Caki2 (cell line): Measurements from ENCODE around the gene MPDU1. TPM values are rescaled to one million over a fixed set of nuclear protein-coding genes. Genes with fewer than 3 reads are reported as not detected.
"Not testable (repeated sequence)": the region's sequence is repeated elsewhere in the genome, so short reads cannot be mapped to it uniquely, and the experiment has no call there.

Source experiments
- DNase-seq: peaks from one replicate; pipeline ENCODE4 v3.0.0-alpha.2; 2015; ENCODE audit warnings: low read depth
- in situ Hi-C: cut with HindIII; loops from 2 replicates; pipeline ENCODE4 v1.10.0; 2016; ENCODE audit warnings: low sequenced_read_pairs, low pct_unique_long_range_greater_than_20kb, mixed read lengths
- total RNA-seq: library from RNA; depleted of rRNA; stranded (reverse); fragments of >200 nt; shearing (Covaris generic); gene quantifications from 2 replicates; pipeline ENCODE4 v1.2.3, GENCODE V29; 2014; ENCODE audit warnings: low replicate concordance

The MPDU1 gene
- total RNA-seq, 1 experiment from 2014 or later: 96.4 TPM

DNA sequence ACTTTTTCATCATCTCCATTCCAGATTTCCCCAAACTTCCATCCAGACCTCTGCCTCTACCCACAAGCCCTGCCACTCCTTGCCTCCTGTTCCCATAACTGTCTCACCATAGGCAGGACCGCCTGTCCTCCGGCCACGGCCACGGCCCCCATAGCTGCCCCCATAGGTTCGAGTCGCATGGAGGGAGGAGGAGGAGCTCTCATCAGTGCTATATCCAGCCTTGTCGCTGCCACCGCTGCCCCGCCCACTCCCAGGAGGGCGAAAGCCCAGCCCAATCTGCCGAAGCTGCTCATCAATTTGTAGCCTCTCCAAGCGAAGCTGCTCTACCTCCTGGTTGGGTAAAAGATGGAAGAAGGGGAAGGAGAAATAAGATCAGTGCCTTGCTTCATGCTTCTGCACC is 9.6 kb downstream of the MPDU1 start:
- no peak for DNase-seq
- in situ Hi-C loops: no loop called here

DNA sequence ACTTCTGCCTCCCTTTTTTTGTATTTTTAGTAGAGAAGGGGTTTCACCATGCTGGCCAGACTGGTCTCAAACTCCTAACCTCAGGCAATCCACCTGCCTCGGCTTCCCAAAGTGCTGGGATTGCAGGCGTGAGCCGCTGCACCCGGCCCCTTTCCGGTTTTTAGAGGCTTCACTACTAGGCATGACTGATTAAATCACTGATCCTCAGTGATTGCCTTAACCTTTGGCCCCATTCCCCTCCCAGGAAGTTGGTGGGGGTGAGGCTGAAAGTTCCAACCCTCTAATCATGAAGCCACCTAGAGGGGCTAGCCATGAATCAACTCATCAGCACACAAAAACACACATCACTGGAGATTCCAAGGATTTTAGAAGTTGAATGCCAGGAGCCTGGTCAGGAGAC is 13.9 kb downstream of the MPDU1 start:
- in situ Hi-C loops: not testable (repeated sequence)

DNA sequence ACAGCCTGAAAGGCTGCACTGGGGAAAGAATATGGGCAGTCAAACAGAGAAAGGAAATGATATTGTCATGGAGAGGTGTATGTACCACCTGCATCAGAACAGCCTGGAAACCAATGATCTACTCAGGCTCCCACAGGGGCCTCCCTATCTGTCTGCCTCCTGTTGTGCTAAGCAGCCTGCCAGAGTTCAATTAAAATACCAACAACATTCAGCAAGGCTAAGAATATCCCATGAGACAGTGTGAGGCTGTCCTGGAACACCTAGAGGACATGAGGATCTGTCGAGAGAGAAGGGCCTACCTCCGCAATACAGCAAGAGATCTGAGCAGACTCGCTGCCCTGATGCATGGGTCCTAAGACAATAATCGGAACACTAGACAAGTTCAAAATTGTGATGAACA is 22.6 kb downstream of the MPDU1 start:
- DNase-seq: no peak
- in situ Hi-C loops: no loop called here

More for the DNA sequence above, 13.9 kb downstream of the MPDU1 start:
- DNase-seq: not testable (repeated sequence)

DNA sequence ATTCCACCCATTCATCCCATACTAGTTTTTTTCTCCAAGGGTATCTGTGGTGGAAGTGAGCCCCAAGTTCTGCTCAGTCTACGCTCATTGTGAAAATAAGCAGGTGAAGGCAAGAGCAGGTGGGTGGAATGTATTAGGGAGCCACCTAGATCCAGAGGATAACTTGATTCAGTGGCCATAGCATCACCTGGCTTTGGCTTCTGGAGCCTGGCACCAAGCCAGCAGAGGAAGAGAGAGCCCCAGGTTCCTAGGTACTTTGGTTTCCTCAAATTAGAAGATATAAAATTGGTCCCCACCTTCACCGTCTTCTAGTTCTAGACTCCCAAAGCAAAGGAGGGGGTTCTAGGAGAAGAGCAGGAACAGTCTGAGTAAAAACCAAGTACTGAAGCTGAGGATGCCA is 27.0 kb downstream of the MPDU1 start:
- in situ Hi-C loops: no loop called here
- DNase-seq: no peak

DNA sequence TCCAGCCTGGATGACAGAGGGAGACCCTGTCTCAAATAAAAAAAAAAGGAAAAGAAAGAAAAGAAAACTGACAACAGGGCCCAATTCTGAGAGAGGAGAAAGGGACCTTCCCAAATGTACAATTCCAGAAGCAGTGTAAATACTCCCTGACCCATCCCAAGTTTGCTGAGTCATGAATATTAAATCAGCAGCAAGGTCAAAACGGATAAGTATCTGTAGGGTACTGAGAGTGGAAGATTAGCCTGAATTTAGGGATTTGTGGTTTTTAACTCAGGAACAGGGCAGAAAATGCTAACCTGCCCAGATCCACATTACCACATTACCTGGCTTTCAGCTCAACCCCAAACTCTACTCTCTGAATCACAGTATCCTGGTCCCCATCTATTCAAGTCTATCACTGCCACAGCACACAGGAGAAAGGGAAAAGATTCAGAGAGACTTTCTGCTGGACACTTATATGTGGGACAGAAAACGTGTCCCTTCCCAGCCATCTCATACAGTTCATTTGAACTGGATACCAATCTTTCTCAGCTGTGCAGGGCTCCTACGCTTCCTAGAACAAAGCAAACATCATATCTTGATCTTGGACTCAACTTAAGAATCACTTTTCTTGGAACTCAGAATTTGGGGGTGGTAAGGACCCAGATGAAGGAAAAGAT is 28.1 kb downstream of the MPDU1 start:
- no peak for DNase-seq
- in situ Hi-C loops: no loop called here

DNA sequence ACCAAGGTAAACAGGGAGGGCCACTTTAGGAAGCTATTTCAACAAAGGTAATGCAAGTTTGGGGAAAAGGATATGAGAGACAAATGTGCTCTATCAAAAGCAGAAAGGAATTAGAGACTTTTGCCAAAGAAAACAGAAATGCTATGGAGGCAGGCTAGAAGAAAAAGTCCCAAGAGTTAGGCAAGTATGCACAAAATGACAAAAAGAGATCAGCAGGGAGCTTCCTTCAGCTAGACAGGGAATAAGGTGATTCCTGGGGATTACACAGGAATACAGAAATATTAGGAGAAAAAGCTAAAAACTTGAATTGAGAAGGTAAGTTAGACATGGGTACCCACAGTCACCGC is 28.6 kb downstream of the MPDU1 start:
- DNase-seq: no peak
- in situ Hi-C loops: no loop called here

DNA sequence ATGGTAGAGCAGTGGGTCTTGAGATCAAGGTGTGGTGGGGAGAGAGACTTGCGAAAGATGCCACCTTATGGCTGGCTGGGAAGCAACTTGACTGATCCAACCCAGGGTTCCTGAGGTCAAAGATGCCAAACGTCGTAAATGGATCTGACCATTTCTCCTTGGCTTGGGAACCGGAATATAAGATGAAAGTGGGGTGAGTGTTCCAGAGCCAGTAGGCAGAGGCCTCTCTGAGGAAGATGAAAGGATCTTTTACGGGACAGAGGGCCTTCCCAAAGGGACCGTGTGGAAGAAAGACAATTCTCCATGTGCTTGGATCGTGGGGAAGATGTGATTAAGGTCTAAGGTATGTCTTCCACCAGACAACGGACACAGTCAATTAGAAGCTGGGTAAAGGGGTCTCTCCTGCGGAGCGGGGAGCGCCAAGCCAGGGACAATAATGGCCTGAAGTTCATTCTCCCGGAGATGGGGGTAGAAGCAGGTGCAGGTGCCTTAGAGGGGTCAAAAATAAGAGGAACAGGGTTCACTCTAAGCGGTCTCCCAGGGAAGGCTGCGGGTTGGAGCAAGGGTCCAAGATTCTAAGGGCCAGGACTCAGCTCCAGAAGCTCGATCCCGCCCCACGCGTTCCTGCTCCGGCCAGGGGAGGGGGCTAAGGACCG is 30.2 kb downstream of the MPDU1 start:
- DNase-seq: no peak
- in situ Hi-C loops: no loop called here

DNA sequence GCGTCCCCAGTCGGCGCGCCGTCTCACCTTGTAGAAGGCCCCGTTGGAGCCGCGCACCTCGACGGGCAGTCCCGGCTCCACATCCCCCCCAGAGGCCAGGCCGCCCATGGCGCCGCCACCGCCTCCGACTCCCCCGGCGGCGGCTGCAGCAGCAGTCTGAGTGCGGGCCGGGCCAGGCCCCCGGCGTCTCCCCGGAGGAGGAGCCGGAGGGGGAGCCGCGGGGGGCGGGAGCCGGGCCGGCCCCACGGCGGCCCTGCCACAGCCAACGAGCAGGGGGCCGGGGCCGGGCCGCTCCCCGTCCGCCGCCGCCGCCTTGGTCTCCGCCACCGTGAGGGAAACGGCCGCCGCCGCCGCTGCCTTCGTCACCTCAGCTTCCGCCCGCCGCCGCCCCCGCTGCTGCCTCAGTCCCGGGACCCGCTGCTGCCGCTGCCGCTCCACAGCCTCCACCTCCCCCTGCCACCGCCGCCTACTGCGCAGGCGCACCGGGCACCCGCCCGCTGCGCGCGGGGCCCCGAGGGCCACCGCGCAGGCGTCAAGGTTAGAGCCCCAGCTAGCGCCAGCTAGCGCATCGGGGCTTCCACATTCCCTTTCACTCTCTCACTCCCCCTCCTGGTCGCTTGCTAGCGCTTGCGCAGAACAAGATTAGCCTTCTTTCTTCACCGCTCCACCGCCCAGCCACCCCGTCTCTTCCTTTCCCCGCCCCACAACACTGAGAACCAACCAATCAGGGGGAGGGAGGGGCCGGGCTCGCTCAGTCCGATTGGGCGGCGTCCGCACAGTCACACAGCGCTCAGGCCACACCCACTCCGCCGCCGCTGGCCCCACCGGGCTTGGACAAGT is 31.0 kb downstream of the MPDU1 start, which contains the start of gene FXR2:
Gene FXR2, minus strand, starts transcription at position 473 of the 840 bp plus-strand sequence. Its CDS starts 365 bp downstream, at position 108.
- DNase-seq: peak; percentile 100
- in situ Hi-C loops: no loop called here

DNA sequence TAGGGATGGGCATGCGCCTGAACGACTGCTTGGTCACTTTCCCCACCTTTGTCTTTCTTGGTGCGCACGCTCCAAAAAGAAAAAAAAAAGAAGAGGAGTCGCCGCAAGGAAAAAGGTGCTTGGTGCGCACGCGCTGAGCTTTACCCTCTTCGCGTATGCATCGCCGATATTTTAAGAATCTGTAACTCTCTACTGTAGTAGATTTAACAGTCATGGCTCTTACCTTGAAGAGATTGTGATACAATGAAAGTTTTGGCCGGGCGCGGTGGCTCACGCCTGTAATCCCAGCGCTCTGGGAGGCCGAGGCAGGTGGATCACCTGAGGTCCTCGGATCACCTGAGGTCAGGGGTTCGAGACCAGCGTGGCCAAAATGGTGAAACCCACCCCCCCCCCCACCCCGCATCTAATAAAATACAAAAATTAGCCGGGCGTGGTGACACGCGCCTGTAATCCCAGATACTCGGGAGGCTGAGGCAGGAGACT is 31.7 kb downstream of the MPDU1 start:
- in situ Hi-C loops: no loop called here
- no peak for DNase-seq

DNA sequence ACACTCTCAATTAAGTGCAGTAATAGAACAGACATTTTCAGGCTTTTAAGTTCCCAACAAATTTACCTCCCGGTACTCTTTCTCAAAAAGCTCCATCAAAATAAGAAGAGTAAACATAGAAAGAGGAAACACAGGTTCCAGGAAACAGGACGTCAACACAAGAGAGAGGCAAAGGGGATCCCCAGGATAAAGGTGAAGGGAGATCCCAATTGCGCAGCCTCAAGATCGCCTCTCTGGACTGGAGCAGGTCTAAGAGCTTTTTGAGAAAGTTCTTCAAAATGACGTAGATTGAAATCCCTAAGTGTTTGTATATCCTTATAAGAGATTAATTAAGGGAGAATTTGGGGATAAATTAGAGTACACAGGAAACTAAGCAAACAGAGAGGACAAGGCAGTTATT is 35.0 kb downstream of the MPDU1 start:
- in situ Hi-C loops: no loop called here

DNA sequence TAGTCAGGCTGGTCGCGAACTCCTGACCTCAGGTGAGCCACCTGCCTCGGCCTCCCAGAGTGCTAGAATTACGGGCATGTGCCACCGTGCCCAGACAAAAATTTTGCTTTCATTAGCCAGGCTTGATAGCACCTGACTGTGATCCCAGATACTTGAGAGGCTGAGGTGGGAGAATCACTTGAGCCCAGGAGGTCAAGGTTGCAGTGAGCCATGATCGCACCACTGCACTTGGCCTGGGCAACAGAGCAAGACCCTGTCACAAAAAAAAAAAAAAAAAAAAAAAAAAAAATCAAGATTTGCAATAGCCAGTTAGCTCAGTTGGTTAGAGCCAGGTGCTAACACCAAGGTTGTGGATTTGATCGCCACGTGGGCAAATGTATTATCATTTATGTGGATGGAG is 37.2 kb downstream of the MPDU1 start:
- in situ Hi-C loops: no loop called here
- DNase-seq: no peak

More for the DNA sequence above, 35.0 kb downstream of the MPDU1 start:
- no peak for DNase-seq

DNA sequence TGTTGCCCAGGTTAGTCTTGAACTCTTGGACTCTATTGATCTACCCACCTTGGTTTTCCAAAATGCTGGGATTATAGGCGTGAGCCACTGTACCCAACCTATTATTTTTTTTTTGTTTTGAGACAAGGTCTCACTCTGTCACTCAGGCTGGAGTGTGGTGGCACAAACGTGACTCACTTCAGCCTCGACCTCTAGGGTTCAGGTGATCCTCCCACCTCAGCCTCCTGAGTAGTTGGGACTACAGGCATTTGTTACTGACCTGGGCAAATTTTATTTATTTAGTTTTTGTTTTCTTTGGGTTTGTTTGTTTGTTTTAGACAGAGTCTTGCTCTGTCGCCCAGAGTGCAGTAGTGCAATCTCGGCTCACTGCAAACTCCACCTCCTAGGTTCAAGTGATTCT is 40.0 kb downstream of the MPDU1 start:
- in situ Hi-C loops: no loop called here

DNA sequence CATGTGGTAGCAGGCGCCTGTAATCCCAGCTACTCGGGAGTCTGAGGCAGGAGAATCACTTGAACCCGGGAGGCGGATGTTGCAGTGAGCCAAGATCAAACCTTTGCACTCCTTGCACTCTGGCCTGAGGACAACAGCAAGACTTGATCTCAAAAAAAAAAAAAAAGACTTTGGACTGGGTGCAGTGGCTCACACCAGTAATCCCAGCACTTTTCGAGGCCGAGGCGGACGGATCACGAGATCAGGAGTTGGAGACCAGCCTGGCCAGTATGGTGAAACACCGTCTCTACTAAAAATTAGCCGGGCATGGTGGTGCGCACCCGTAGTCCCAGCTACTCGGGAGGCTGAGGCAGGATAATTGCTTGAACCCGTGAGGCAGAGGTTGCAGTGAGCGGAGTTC is 42.1 kb downstream of the MPDU1 start:
- DNase-seq, in situ Hi-C loops: not testable (repeated sequence)

More for the DNA sequence above, 40.0 kb downstream of the MPDU1 start:
- no peak for DNase-seq

DNA sequence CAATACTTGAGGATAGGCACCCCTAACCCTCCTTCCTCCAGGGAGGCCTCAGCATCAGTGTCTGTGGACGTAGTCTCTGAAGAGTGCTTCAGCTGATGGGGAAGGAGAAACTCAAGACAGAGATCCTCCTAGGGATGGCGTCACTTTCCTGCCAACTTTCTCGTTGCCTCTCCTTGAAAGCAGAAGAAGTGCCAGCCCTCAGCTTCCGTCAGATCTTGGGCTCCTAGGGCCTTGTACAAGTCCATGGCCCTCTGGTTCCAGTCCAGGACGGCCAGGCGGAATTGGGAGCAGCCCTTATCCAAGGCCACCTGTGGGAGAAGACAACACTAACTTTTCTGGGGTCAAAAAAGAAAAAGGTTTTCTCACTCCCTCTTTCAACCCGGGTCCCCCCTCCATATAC is 42.7 kb downstream of the MPDU1 start:
- in situ Hi-C loops: no loop called here
- no peak for DNase-seq

DNA sequence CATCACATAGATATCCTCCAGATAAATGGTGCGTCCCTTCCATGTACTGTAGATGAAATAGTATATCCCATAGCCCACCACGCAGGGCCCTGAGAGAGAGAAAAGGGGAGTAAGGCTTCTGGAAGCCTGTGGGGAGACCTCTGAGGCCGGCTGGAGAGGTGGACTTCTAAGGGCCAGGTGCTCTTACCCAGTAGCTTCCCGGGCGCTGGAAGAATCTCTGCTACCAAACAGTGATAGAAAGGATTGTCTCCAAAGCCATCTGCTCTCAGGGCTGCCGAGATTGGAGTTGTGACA is 43.3 kb downstream of the MPDU1 start:
- in situ Hi-C loops: no loop called here
- DNase-seq: no peak

DNA sequence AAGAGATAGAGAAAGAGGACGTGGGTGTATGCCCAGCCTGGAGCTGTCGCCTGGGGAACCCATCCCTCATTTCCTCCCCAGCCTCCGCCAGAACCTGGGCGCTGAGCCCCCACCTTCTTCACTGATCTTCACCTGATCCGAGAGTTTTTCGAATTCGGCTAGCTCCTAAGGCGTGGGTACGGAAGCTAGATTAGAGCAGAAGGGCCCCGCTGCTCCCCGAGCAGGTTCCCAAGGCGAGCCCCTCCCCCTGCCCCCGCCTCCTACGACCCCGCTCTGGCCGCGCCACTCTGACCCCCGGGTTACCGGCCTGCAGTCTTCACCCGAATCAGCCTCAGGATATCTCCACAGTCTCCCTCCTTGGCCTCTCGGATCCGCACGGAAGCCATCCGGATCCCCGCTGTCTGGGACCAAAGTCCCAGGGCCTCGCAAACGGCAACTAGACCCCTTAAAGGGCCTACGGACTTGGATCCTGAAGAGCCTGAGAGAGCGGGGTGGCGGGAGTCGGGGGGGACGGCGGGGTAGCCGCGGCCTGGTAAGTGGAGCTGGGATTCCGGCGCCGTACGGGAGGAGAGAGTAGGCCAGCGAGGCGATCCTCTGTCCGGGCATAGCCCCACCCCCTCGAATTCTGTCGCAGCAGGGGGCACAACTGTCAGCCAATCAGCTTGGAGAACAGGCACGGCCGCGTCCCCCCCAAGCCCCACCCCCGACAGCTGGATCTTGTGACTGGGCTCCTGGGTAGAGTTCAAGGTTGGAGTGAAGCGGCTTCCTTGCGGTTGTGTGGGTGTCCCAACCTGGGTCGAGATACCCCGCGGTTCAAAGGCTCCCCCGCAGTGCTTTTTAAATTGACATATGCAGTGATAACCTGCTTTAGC is 43.8 kb downstream of the MPDU1 start, which contains the start of gene SAT2:
Gene SAT2, minus strand, starts transcription at position 572 of the 872 bp plus-strand sequence. Its CDS starts 186 bp downstream, at position 386.
- DNase-seq: peak; percentile 83
- in situ Hi-C loops: no loop called here

DNA sequence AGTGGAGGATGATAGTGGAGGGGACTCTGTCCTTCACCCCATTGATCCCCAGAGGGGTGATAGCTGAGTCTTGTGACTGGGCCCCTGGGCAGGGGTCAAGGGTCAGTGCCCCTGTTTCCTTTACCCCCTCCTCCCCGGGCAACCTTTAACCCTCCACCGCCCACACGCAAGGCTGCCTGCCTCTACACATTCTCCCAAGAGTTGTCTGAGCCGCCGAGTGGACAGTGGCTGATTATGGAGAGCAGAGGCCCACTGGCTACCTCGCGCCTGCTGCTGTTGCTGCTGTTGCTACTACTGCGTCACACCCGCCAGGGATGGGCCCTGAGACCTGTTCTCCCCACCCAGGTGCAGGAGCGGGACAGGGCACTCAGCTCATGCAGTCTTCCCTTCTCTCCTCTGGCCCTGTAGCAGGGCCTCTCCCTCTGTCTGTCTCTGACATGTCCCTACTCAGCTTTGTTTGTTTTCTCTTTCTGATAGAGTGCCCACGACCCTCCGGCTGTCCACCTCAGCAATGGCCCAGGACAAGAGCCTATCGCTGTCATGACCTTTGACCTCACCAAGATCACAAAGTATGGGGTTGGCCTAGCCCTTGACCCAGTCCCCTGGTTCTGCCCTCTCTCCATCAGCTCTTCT is 46.4 kb downstream of the MPDU1 start, which contains the start of gene SHBG:
Gene SHBG, plus strand, starts transcription at position 197 of the 633 bp plus-strand sequence. Its CDS starts 38 bp downstream, at position 235.
- in situ Hi-C loops: no loop called here
- no peak for DNase-seq
